Measurements from ENCODE around the gene RUFY1. TPM values are rescaled to one million over a fixed set of nuclear protein-coding genes. Genes with fewer than 3 reads are reported as not detected.
"Not testable (repeated sequence)": the region's sequence is repeated elsewhere in the genome, so short reads cannot be mapped to it uniquely, and the experiment has no call there.

Gene RUFY1
- total RNA-seq, 1 experiment from 2014 or later = 38.0 TPM

DNA sequence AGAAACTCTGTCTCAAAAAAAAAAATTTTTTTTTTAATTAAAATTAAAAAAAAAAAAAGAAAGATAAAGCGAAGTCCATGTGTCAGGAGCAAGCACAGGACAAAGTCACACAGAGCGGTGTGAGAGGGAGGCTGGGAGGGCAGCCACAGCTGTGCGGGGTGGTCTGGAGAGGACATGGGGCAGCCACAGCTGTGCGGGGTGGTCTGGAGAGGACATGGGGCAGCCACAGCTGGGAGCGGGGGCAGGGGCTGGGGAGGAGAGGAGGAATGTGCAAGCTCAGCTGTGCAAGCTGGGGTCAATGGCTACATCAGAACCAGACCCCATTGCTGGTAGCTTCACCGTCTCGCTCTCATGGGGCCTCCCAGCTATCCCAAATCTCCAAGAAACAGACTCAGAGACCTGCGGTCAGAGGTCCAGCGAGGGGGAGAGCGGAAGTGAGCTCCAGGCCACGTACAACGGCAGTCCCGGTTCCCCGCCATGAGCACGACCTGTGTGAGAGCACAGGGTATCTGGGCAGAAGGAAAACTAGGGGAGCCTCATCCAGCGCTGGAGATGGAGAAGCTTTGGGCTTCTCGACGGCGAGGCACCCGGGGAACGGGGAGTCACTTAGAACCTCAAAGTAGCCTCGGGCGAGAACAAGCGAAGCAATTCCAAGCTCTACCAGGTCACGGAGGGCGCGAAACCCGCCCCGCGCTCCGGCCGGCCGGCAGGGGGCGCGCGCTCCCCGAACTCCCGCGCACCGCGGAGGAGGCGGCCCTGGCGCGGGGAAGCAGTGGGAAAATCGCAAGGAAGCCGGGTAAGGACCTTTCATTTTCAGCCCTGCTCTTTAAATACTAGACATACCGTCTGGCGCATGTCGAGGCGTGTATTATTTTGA, 107.2 kb downstream of the RUFY1 start:
- DNase-seq (ENCODE audit: extremely low read depth, low read depth) = not testable (repeated sequence)

GRCh38 chr5:179658179-179658856, 108.0 kb downstream of the RUFY1 start:
- not testable (repeated sequence) for DNase-seq (ENCODE audit: extremely low read depth, low read depth)

Small RNA genes lying within 50 kb of the gene (small RNA-seq; reads per million reads assigned to genes)
- gene AC136628.3 (0 reads per million in 2 experiments), gene RF00017 (0 reads per million in 2 experiments)

Other genes starting within 250 kb of the RUFY1 start
- not detected in 2 replicates for gene ADAMTS2, start 205.1 kb upstream of the RUFY1 start, total RNA-seq (2014; rRNA removed; shearing (Covaris generic))
- 389 and 564 TPM in 2 replicates for gene HNRNPH1, start 73.1 kb downstream of the RUFY1 start, total RNA-seq (2014; rRNA removed; shearing (Covaris generic))
- not detected in 2 replicates for gene CBY3, start 130.5 kb downstream of the RUFY1 start, total RNA-seq (2014; rRNA removed; shearing (Covaris generic))
- gene CANX, start 148.4 kb downstream of the RUFY1 start, total RNA-seq (2014; rRNA removed; shearing (Covaris generic)) = 1,531 and 1,574 TPM in 2 replicates
- gene MAML1, start 182.3 kb downstream of the RUFY1 start, total RNA-seq (2014; rRNA removed; shearing (Covaris generic)) = 13.0 and 13.1 TPM in 2 replicates
- gene LTC4S, start 243.4 kb downstream of the RUFY1 start, total RNA-seq (2014; rRNA removed; shearing (Covaris generic)) = 0.81 and 0.87 TPM in 2 replicates